Measurements from ENCODE around the gene GLA. TPM values are rescaled to one million over a fixed set of nuclear protein-coding genes. Genes with fewer than 3 reads are reported as not detected.

The GLA gene
- total and polyA plus RNA-seq, 12 donors: 6.0 to 33.9 (median 9.1) TPM

- WGBS, 2 donors: 60 to 66% methylated on average over 6 of the region's 6 CpGs
Measured at GRCh38 chrX:101386542-101386885, 21.2 kb downstream of the GLA start.

DNA sequence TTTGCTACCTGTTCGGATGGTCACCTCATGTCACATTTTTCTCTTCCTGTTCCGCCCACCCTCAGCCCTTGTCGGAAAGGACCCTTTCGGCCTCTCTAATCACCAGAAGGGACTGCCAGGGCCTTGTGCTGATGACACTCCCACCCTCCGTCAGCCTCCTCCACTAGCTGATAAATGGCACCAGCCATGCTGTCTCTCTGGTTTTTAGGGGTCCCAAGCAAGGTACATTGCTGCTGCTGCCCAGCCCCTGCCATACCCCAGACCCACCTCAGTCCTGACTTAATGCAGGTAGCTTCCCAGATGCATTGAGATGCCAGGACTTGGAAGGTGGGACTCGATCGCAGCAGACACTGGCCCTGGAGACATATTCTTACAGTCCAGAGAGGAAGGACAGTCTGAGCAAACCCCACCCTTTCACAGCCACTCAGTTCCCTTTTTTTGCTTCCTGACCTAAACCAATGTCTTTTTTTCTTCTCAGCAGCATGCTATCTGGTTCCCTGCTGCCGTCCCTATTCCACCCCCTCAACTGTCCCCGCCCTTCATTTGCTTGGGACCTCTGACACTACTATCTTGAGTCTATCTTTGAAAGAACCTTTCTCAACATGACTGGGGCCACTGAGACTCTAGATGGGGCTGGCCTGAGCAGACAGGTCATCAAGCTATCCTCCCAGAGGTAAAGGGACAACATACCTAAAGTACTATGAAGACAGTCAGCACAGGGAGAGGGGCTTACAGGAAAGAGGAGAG, 21.8 kb downstream of the GLA start, which contains the start of gene BTK:
BTK (minus strand) TSS at position 397 of the 747 bp plus-strand sequence. CDS start 10,907 bp downstream, outside the sequence.
- Histone ChIP-seq H3K36me3 (no peaks in the 10 kb centered on the region), H3K27me3 (no peaks in the 10 kb centered on the region), H3K4me1 (no peaks in the 10 kb centered on the region), H3K27ac (peak within 1 kb of the TSS in 1 of 10 donors; percentile 79), H3K9me3 (no peaks in the 10 kb centered on the region), H3K4me3 (peak within 1 kb of the TSS in 2 of 10 donors; percentile 22 to 45)
- DNase-seq (no peak), ATAC-seq (peak in 5 of 8 donors; percentile 3 to 44 (median 27))
- WGBS, 2 donors: 56 to 69% methylated on average over 9 of the region's 9 CpGs
- intact Hi-C loops (cut with DNase I): no loop called here
- no peak for TF ChIP-seq CTCF (IDR thresholded peaks at IDR 0.05)

More at GRCh38 chrX:101386542-101386885, 21.2 kb downstream of the GLA start:
- peak overlapping the region in 1 of 10 donors; percentile 45 for H3K4me3 ChIP-seq
- no peaks in the 10 kb centered on the region for H3K27me3 ChIP-seq
- no peaks in the 10 kb centered on the region for H3K36me3 ChIP-seq
- intact Hi-C loops (cut with DNase I): no loop called here
- TF ChIP-seq CTCF (IDR thresholded peaks at IDR 0.05): no peak
- H3K27ac ChIP-seq: peak overlapping the region in 1 of 10 donors; percentile 79
- no peak for ATAC-seq
- peaks cover 0 to 2% (median under 1%) of the 10 kb centered on the region in 9 donors for H3K4me1 ChIP-seq
- H3K9me3 ChIP-seq: no peaks in the 10 kb centered on the region
- no peak for DNase-seq

DNA sequence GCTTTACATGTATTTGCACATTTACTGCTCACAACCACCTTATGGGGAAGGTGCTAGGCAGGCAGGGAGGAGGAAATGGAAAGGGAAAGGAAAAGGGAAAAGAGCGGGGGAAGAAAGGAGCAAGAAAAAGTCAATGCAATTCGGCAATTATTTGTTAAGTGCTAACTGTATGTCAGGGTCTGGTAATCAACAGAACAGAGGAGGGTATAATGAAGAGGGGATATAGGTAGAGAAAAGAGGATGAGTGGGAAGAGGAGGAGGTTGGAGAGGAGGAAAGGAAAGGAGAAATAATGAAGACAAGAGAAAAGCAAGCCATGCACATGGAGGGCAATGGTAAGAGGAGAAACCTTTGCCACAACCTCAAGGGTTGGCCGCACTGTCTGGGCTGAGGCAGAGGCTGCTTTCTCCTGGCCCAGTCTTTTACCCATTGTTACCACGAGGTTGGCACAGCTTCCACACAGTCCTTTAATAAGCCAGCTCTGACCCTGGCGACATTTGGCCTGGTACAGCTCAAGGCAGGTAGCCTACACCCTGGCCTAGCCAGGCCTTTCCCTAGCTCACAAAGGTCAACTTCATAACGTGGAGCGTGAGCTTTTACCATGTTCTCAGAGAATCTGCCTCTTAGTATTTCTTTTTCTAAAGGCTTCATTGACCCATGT, 22.6 kb downstream of the GLA start:
- Histone ChIP-seq H3K36me3 (no peaks in the 10 kb centered on the region), H3K27me3 (no peaks in the 10 kb centered on the region), H3K27ac (peak overlapping the region in 1 of 10 donors; percentile 79), H3K4me3 (peak overlapping the region in 1 of 10 donors; percentile 45), H3K9me3 (no peaks in the 10 kb centered on the region), H3K4me1 (no peaks in the 10 kb centered on the region)
- no peak for TF ChIP-seq CTCF (IDR thresholded peaks at IDR 0.05)
- DNase-seq: no peak
- intact Hi-C loops (cut with DNase I): no loop called here
- ATAC-seq: no peak
- WGBS, 2 donors: 85 to 92% methylated on average over 6 to 7 of the region's 7 CpGs

DNA sequence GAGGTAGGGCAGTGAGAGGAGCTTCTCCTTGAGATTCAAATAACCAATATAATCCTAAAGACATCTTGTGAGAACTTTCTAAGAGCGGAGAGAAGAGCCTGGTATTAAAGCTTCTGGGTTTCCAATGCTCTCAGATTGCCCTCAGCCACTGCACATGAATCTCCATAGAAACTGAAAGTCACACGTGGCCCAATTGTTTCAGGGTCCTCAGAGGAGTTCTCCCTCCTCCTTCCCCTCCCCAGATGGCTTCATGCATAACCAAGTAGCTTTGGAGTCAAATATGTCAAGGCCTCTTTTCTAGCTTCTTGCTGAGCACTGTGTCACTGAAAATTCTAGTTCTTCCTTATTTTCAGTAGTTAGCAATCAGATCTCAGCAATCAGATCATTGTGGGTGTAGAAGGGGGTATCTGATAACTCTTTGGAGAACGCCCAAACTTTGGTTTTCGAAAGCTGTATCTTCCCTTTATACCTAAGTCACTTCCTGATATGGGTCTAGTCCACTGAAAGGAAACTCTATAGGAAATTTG, 24.0 kb downstream of the GLA start:
- Histone ChIP-seq H3K9me3 (no peaks in the 10 kb centered on the region), H3K4me1 (no peaks in the 10 kb centered on the region), H3K36me3 (no peaks in the 10 kb centered on the region), H3K4me3 (no peak overlapping the region), H3K27me3 (no peaks in the 10 kb centered on the region), H3K27ac (no peak overlapping the region)
- TF ChIP-seq CTCF (IDR thresholded peaks at IDR 0.05): no peak
- 68 to 76% methylated on average over 4 of the region's 4 CpGs for WGBS, 2 donors
- intact Hi-C loops (cut with DNase I): no loop called here
- ATAC-seq (no peak), DNase-seq (no peak)

Data from heart right ventricle (tissue), 16 donors.